ENCODE data around the gene DRAM2.

The DRAM2 gene

GRCh38 chr1:111142356-111142975 is 2.6 kb upstream of the DRAM2 start:
- Histone ChIP-seq H2AK5ac (ENCODE audit: low read depth, low read length) (no peak overlapping the region), H3K27ac (replicated peaks; ENCODE audit: low read length) (no peak overlapping the region), H4K91ac (ENCODE audit: low read depth, low read length, poor library complexity) (no peak overlapping the region), H3K4me1 (ENCODE audit: control insufficient read depth in 2 of 2, insufficient read depth in 1 of 2, low read depth in 1 of 2, low read length in 2 of 2) (peaks cover 2 to 11% of the 10 kb centered on the region in 2 donors), H3K36me3 (replicated peaks in 1 of 2; ENCODE audit: control insufficient read depth in 2 of 2, insufficient read depth in 2 of 2, low read length in 2 of 2) (peaks cover 2 to 21% of the 10 kb centered on the region in 2 donors), H2BK12ac (ENCODE audit: low read length) (no peak overlapping the region), H3K79me1 (ENCODE audit: low read depth, low read length) (peaks cover 5% of the 10 kb centered on the region), H2AFZ (ENCODE audit: low read length) (no peak overlapping the region), H2BK120ac (ENCODE audit: low read depth, low read length) (no peak overlapping the region), H4K8ac (ENCODE audit: low read depth, low read length) (no peak overlapping the region), H3K9ac (ENCODE audit: low read depth, low read length, poor library complexity) (no peak overlapping the region), H3K4ac (ENCODE audit: low read length) (no peak overlapping the region), H3K23ac (ENCODE audit: low read depth, low read length, poor library complexity) (no peak overlapping the region), H3K18ac (ENCODE audit: low read length) (no peak overlapping the region), H3K9me3 (replicated peaks in 1 of 2; ENCODE audit: control insufficient read depth in 2 of 2, insufficient read depth in 1 of 2, low read depth in 1 of 2, low read length in 2 of 2) (no peaks in the 10 kb centered on the region), H3K4me2 (ENCODE audit: insufficient read depth, low read length, poor library complexity, severe bottlenecking) (no peak overlapping the region), H3K4me3 (ENCODE audit: low read length in 2 of 2) (no peak overlapping the region), H2BK15ac (ENCODE audit: low read length) (no peak overlapping the region), H3K14ac (ENCODE audit: low read length) (no peak overlapping the region), H2BK5ac (ENCODE audit: low read length) (no peak overlapping the region), H3K27me3 (ENCODE audit: control insufficient read depth in 3 of 3, insufficient read depth in 3 of 3, low read depth in 1 of 3, low read length in 3 of 3) (no peaks in the 10 kb centered on the region)
- no CpG with 5 or more reads among the region's 5 CpGs for WGBS, 2 donors (ENCODE audit: extremely low coverage in 2 of 2, insufficient read length in 2 of 2, insufficient replicate concordance in 1 of 2)
- DNase-seq (ENCODE audit: low spot score): no peak

GRCh38 chr1:111141245-111142220 is 1.6 kb upstream of the DRAM2 start:
- Histone ChIP-seq H2AK5ac (ENCODE audit: low read depth, low read length) (no peak overlapping the region), H3K27ac (replicated peaks; ENCODE audit: low read length) (no peak overlapping the region), H3K18ac (ENCODE audit: low read length) (no peak overlapping the region), H3K14ac (ENCODE audit: low read length) (no peak overlapping the region), H3K4me2 (ENCODE audit: insufficient read depth, low read length, poor library complexity, severe bottlenecking) (no peak overlapping the region), H3K36me3 (replicated peaks in 1 of 2; ENCODE audit: control insufficient read depth in 2 of 2, insufficient read depth in 2 of 2, low read length in 2 of 2) (peaks cover 2 to 21% of the 10 kb centered on the region in 2 donors), H3K4me1 (ENCODE audit: control insufficient read depth in 2 of 2, insufficient read depth in 1 of 2, low read depth in 1 of 2, low read length in 2 of 2) (peaks cover 2 to 11% of the 10 kb centered on the region in 2 donors), H2BK120ac (ENCODE audit: low read depth, low read length) (no peak overlapping the region), H4K91ac (ENCODE audit: low read depth, low read length, poor library complexity) (no peak overlapping the region), H2BK5ac (ENCODE audit: low read length) (no peak overlapping the region), H3K4me3 (ENCODE audit: low read length in 2 of 2) (peak overlapping the region in 1 of 2 donors; percentile 98), H3K79me1 (ENCODE audit: low read depth, low read length) (peaks cover 5% of the 10 kb centered on the region), H2BK12ac (ENCODE audit: low read length) (no peak overlapping the region), H3K4ac (ENCODE audit: low read length) (no peak overlapping the region), H2BK15ac (ENCODE audit: low read length) (no peak overlapping the region), H2AFZ (ENCODE audit: low read length) (no peak overlapping the region), H3K23ac (ENCODE audit: low read depth, low read length, poor library complexity) (no peak overlapping the region), H3K9me3 (replicated peaks in 1 of 2; ENCODE audit: control insufficient read depth in 2 of 2, insufficient read depth in 1 of 2, low read depth in 1 of 2, low read length in 2 of 2) (no peaks in the 10 kb centered on the region), H3K9ac (ENCODE audit: low read depth, low read length, poor library complexity) (no peak overlapping the region), H3K27me3 (ENCODE audit: control insufficient read depth in 3 of 3, insufficient read depth in 3 of 3, low read depth in 1 of 3, low read length in 3 of 3) (no peaks in the 10 kb centered on the region), H4K8ac (ENCODE audit: low read depth, low read length) (no peak overlapping the region)
- WGBS, 2 donors (ENCODE audit: extremely low coverage in 2 of 2, insufficient read length in 2 of 2, insufficient replicate concordance in 1 of 2): no CpG with 5 or more reads among the region's 5 CpGs
- DNase-seq (ENCODE audit: low spot score): no peak

GRCh38 chr1:111140680-111140967 is 731 bp upstream of the DRAM2 start:
- no peak overlapping the region for H4K91ac ChIP-seq (ENCODE audit: low read depth, low read length, poor library complexity)
- H2AK5ac ChIP-seq (ENCODE audit: low read depth, low read length): no peak overlapping the region
- no peak overlapping the region for H2BK15ac ChIP-seq (ENCODE audit: low read length)
- no peak overlapping the region for H3K27ac ChIP-seq (replicated peaks; ENCODE audit: low read length)
- peak overlapping the region; percentile 98 for H3K23ac ChIP-seq (ENCODE audit: low read depth, low read length, poor library complexity)
- no peaks in the 10 kb centered on the region for H3K27me3 ChIP-seq (ENCODE audit: control insufficient read depth in 3 of 3, insufficient read depth in 3 of 3, low read depth in 1 of 3, low read length in 3 of 3)
- H3K36me3 ChIP-seq (replicated peaks in 1 of 2; ENCODE audit: control insufficient read depth in 2 of 2, insufficient read depth in 2 of 2, low read length in 2 of 2): peaks cover 2 to 27% of the 10 kb centered on the region in 2 donors
- H3K18ac ChIP-seq (ENCODE audit: low read length): peak overlapping the region; percentile 98
- H3K4me1 ChIP-seq (ENCODE audit: control insufficient read depth in 2 of 2, insufficient read depth in 1 of 2, low read depth in 1 of 2, low read length in 2 of 2): peaks cover 2 to 11% of the 10 kb centered on the region in 2 donors
- no CpG with 5 or more reads among the region's 9 CpGs for WGBS, 2 donors (ENCODE audit: extremely low coverage in 2 of 2, insufficient read length in 2 of 2, insufficient replicate concordance in 1 of 2)
- no peak overlapping the region for H2BK12ac ChIP-seq (ENCODE audit: low read length)
- peak overlapping the region; percentile 90 for H2BK5ac ChIP-seq (ENCODE audit: low read length)
- no peak overlapping the region for H3K14ac ChIP-seq (ENCODE audit: low read length)
- no peaks in the 10 kb centered on the region for H3K9me3 ChIP-seq (replicated peaks in 1 of 2; ENCODE audit: control insufficient read depth in 2 of 2, insufficient read depth in 1 of 2, low read depth in 1 of 2, low read length in 2 of 2)
- peak overlapping the region; percentile 95 to 98 for H3K4me3 ChIP-seq (ENCODE audit: low read length in 2 of 2)
- peak overlapping the region; percentile 99 for H2AFZ ChIP-seq (ENCODE audit: low read length)
- peak overlapping the region; percentile 96 for H3K9ac ChIP-seq (ENCODE audit: low read depth, low read length, poor library complexity)
- H2BK120ac ChIP-seq (ENCODE audit: low read depth, low read length): no peak overlapping the region
- DNase-seq (ENCODE audit: low spot score): no peak
- H3K79me1 ChIP-seq (ENCODE audit: low read depth, low read length): peaks cover 5% of the 10 kb centered on the region
- H4K8ac ChIP-seq (ENCODE audit: low read depth, low read length): no peak overlapping the region
- peak overlapping the region; percentile 73 for H3K4me2 ChIP-seq (ENCODE audit: insufficient read depth, low read length, poor library complexity, severe bottlenecking)
- no peak overlapping the region for H3K4ac ChIP-seq (ENCODE audit: low read length)

- Histone ChIP-seq H3K4me3 (ENCODE audit: low read length in 2 of 2) (peak overlapping the region; percentile 95 to 98), H3K4ac (ENCODE audit: low read length) (no peak overlapping the region), H3K36me3 (replicated peaks in 1 of 2; ENCODE audit: control insufficient read depth in 2 of 2, insufficient read depth in 2 of 2, low read length in 2 of 2) (peaks cover 0 to 30% of the 10 kb centered on the region in 2 donors), H4K8ac (ENCODE audit: low read depth, low read length) (no peak overlapping the region), H2AK5ac (ENCODE audit: low read depth, low read length) (no peak overlapping the region), H3K27ac (replicated peaks; ENCODE audit: low read length) (peak overlapping the region; percentile 99), H3K23ac (ENCODE audit: low read depth, low read length, poor library complexity) (peak overlapping the region; percentile 98), H2BK5ac (ENCODE audit: low read length) (peak overlapping the region; percentile 93), H2BK12ac (ENCODE audit: low read length) (peak overlapping the region; percentile 100), H3K18ac (ENCODE audit: low read length) (peak overlapping the region; percentile 99), H2BK15ac (ENCODE audit: low read length) (peak overlapping the region; percentile 94), H3K27me3 (ENCODE audit: control insufficient read depth in 3 of 3, insufficient read depth in 3 of 3, low read depth in 1 of 3, low read length in 3 of 3) (no peaks in the 10 kb centered on the region), H3K79me1 (ENCODE audit: low read depth, low read length) (peaks cover 2% of the 10 kb centered on the region), H2BK120ac (ENCODE audit: low read depth, low read length) (no peak overlapping the region), H3K14ac (ENCODE audit: low read length) (no peak overlapping the region), H3K4me2 (ENCODE audit: insufficient read depth, low read length, poor library complexity, severe bottlenecking) (peak overlapping the region; percentile 61), H3K9me3 (replicated peaks in 1 of 2; ENCODE audit: control insufficient read depth in 2 of 2, insufficient read depth in 1 of 2, low read depth in 1 of 2, low read length in 2 of 2) (no peaks in the 10 kb centered on the region), H2AFZ (ENCODE audit: low read length) (peak overlapping the region; percentile 99), H3K4me1 (ENCODE audit: control insufficient read depth in 2 of 2, insufficient read depth in 1 of 2, low read depth in 1 of 2, low read length in 2 of 2) (peaks cover 0 to 11% of the 10 kb centered on the region in 2 donors), H4K91ac (ENCODE audit: low read depth, low read length, poor library complexity) (no peak overlapping the region), H3K9ac (ENCODE audit: low read depth, low read length, poor library complexity) (peak overlapping the region; percentile 90)
- WGBS, 2 donors (ENCODE audit: extremely low coverage in 2 of 2, insufficient read length in 2 of 2, insufficient replicate concordance in 1 of 2): no CpG with 5 or more reads among the region's 33 CpGs
- DNase-seq (ENCODE audit: low spot score): peak; percentile 65
These were observed 453 bp downstream of the DRAM2 start for GRCh38 chr1:111139324-111139955.

All from neuronal stem cell (in vitro differentiated cells).